Fibroblast of lung (primary cell): ENCODE measurements around the gene MCRIP1.

Experiments
- EZH2 ChIP-seq: IDR thresholded peaks from 2 replicates; pipeline ENCODE4 v1.5.1; 2012; ENCODE audit warnings: low read length, control low read depth, mild to moderate bottlenecking; ENCODE audit errors: missing control alignments
- TF ChIP-seq, protein P1 (sequence below), 2 donors: IDR thresholded peaks in 1 of 2; conservative IDR thresholded peaks in 1 of 2; 1 replicate in 1 of 2; 2 replicates in 1 of 2; pipeline ENCODE4 v1.5.1; 2011 to 2012; ENCODE audit warnings: low read length in 2 of 2, control low read depth in 1 of 2, inconsistent platforms in 1 of 2, low read depth in 1 of 2, mild to moderate bottlenecking in 1 of 2

DNA sequence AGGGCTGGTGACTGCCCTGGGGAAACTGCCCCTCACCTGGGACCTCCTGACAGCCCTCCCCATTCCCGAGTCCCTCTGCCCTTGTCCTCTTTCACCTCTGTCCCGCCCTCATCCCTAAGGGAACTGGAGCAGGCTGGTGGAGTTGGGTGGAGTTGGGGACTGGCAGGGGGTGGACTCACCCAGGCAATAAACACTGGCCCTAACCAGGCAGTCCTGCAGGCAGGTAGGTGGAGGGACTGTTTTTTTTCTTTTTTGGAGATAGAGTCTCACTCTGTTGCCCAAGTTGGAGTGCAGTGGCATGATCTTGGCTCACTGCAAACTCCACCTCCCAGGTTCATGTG lies 17.5 kb downstream of the MCRIP1 start:
- TF ChIP-seq, protein P1, sequence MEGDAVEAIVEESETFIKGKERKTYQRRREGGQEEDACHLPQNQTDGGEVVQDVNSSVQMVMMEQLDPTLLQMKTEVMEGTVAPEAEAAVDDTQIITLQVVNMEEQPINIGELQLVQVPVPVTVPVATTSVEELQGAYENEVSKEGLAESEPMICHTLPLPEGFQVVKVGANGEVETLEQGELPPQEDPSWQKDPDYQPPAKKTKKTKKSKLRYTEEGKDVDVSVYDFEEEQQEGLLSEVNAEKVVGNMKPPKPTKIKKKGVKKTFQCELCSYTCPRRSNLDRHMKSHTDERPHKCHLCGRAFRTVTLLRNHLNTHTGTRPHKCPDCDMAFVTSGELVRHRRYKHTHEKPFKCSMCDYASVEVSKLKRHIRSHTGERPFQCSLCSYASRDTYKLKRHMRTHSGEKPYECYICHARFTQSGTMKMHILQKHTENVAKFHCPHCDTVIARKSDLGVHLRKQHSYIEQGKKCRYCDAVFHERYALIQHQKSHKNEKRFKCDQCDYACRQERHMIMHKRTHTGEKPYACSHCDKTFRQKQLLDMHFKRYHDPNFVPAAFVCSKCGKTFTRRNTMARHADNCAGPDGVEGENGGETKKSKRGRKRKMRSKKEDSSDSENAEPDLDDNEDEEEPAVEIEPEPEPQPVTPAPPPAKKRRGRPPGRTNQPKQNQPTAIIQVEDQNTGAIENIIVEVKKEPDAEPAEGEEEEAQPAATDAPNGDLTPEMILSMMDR (conservative IDR thresholded peaks at IDR 0.05 in 1 of 2, IDR thresholded peaks at IDR 0.05 in 1 of 2; ENCODE audit: low read depth in 1 of 2, low read length in 2 of 2), result no peak
- no peak for TF ChIP-seq EZH2
